HG03060 (cell line): ENCODE results near the gene SERPINB12.

Source experiments
- ATAC-seq: cut with Tn5 transposase; IDR thresholded peaks from one replicate; pipeline ENCODE4 v1.9.1; 2021; ENCODE audit warnings: low read depth, moderate number of reproducible peaks; ENCODE audit not compliant: unreplicated experiment

Gene SERPINB12

DNA sequence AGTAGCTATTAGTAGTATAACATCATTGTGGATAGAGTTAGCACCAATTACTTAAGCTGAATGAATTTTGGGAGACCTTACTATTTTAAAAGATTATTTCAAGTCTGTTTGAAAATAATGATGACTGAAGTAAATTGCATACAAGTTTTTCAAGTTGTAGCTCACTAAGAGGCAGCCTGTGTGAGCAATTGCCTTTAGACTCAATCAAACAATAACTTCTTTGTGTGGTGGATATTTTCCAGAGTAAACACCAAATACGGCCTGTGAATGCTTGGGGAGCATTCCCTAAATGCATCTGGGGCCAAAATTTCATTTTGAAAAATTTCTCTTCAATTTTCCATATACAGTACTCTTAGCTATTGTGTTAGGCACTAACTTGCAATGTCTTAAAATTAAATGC is 7.9 kb downstream of the SERPINB12 start:
- ATAC-seq: no peak

DNA sequence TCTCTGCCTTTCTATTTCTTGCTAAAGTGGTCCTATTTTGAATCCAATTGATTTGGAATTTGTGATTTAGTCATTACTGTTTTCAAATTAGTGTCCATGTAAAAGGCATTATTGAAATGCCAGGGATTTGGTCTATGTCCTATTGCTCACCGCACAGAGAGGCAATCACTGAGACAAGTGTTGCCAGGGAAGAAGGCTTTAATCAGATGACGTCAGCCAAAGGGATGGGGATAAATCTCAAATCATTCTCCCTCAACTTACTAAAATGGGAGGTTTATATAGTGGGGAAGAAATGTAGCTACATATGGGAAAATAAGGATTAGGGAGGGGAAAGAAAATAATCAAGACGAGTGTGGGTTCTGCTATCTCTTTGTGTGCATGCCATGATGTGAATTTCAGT is 9.6 kb downstream of the SERPINB12 start:
- ATAC-seq: no peak

DNA sequence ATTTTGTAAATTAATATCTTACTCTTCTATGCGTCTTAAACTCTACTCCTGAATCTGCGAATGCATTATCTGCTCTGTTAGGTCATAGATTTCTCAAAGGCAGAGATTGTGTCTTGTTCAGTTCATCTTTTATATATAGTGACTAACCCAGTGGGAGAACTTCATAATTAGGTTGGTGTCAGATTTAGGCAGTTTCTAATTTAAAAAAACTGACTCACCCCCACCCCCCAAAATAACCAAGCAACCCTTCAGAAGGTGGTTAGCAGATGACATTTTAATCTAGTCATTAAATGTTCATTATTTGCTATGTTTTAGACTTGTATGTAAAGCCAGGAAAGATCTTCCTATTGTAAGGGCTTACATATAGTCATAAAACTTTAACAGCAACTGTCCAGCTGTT is 10.4 kb downstream of the SERPINB12 start:
- no peak for ATAC-seq

DNA sequence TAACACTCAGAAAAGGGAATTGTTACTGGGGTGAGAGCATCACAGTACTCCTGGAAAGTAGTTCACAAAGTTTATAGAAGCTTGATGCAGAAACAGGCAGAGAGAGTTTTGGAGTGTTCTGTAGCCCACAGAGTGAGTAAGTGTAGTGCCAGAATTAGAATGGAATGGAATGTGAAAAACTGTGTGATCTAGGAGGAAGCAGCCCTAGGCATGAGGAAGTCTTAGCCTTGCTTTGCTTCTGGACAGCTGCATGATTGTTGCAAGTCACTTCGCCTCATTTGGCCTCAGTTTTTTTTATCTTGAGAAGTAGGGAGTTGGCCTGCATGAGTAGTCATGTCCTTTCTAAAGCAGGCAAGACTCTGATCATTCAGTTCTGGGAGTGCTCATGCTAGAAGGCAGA is 10.9 kb downstream of the SERPINB12 start:
- ATAC-seq: no peak

DNA sequence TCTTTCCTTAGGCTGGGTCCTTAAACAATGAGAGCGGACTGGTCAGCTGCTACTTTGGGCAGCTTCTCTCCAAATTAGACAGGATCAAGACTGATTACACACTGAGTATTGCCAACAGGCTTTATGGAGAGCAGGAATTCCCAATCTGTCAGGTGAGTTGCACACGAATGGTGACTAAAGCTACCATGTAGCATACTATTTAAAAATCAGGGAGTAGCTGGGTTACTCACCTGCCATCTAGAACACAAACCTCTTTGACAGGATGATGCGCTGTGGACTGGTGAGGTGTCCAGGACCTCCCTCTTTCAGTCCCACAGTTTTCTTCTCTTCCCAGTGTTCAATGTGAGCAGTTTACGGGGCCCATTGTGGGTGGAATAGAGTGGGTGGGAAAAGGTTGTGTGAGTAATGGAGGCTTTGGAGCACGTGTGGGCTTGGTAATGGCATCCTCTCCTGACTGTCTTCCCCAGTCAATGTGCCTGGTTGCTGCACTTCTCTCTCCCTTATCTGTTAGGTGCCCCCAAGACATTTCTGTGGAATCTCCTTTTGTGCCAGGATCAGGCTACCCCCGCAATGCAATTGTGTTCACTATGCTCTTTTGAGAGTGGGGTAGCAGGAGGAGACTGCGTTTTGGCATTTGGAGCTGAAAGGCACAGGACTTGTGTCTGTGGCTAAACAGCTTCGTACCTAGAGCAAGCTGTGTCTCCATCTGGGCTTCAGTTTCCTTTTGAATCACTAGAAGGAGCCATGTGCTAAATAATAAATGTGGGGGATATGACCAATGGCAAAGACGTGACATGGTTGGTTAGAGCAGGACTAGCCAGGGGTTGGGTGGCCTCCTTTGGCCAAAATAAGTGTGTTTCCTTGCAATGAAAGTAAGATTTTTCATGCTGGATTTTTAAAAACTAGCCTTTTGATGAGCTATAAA is 17.7 kb downstream of the SERPINB12 start:
- no peak for ATAC-seq

DNA sequence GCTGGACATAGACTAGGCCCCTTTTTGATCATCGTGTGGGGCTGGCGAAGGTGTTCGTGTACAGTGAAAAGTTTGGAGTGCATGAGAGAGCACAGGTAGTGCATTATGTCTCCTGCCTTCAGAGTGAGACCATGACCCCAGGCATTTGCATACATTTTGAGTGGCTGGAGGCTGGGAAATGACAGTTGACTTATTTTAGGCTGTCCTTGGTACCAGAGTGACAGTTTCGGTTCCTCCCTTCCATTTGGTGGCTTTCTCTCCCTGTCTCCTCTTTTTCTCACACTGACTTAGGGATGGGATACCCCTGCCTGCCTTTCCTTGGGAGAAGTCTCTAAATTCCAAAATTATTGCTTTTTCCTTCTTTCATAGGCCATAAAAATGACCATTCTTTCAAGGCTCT is 20.1 kb downstream of the SERPINB12 start:
- no peak for ATAC-seq

DNA sequence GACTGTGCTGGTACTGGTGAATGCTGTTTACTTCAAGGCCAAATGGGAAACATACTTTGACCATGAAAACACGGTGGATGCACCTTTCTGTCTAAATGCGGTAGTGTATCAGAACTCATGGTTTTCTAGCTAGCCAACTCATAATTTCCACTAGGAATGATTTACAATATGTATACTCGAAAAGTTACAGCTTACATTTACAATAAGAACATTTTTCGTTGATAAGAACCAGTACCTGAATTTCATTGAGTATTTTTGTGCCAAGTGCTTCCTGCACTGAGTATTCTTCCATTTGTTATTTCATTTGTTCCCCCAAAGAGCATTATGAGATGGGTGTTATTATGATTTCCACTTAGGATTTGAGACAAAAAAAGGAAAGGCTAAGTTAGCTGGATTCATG is 21.9 kb downstream of the SERPINB12 start:
- ATAC-seq: no peak

DNA sequence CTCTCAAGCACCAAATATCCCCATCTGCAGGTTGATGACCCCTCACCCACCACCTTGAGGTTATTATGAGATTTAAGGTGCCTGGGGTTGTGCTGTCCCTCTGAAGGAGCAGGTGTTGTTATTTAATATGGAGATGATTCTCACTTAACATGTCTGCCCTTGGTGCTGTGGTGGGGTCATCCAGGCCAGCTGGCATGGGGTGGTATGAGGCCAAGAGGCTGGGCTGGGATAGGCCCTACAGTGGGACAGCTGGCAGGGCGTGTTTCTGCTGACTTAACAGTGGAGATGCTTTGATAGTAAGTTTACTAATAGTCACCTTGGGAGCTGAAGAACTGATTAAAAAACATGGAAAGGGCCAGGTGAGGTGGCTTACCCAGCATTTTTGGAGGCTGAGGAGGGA is 22.4 kb downstream of the SERPINB12 start:
- no peak for ATAC-seq

DNA sequence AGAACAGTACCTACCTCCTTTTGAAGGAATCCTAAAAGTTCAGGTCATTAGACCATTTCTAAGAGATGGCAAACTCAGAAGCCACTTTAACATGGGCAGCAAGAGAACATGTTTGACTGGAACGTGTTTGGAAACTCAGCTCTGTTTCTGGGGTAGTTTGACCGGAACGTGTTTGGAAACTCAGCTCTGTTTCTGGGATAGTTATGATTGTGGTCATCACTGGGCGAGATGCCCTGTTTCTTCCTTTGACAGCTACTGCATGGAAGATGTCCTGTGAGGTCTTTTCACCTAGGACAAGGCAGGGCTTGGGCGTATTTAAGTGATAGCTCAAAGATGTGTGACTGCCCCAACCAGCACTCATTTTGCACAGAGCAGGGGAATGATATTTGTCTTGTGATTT is 25.1 kb downstream of the SERPINB12 start:
- no peak for ATAC-seq

DNA sequence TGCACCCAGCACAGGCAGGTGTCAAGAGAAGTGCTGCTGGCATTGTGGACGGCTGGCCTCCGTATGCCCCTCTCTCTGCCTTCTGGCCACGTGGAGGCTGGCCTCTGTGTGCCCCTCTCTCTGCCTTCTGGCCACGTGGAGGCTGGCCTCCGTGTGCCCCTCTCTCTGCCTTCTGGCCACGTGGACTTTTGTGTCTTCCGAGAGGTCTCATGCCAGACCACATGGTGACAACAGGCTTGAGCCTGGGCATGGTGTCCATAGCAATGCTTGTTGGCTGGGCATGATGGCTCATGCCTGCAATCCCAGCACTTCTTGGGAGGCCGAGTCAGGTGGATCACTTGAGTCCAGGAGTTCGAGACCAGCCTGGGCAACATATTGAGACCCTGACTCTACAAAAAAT is 25.7 kb downstream of the SERPINB12 start:
- no peak for ATAC-seq

DNA sequence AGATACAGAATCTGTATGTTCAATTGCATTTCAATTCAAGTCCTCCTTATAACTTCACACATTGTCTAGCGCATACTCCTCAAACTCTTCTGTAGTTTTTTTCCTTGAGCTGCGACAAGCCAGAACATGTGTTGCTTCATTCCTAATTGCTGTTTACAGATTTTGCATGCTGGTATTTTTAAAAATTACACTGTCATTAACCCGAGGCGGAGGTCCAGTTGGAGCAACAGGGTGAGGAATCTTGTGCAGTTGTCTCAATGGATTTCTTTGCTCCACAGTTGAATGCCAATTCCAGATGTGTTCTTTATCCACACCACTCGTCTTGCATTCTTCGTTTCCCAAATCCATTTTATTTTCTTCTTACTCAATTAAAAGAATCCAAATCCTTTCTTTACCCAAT is 28.6 kb downstream of the SERPINB12 start:
- ATAC-seq: no peak

DNA sequence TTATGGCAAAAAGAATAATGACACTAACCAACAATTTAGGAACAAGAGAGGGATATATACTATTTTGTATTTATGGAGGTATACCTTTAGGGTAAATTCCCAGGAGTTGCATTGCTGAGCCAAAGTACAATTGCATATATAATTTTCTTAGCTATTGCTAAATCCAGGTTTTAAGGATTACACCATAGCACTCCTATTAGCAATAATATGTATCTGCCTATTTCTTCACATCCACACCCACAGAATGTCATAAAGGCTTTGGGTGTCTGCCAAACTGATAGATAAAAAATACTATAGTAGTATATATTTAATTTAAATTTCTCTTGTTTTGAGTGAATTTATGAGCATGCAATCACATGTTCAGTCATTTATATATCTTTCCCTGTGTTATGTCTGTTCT is 33.5 kb downstream of the SERPINB12 start:
- ATAC-seq: no peak

DNA sequence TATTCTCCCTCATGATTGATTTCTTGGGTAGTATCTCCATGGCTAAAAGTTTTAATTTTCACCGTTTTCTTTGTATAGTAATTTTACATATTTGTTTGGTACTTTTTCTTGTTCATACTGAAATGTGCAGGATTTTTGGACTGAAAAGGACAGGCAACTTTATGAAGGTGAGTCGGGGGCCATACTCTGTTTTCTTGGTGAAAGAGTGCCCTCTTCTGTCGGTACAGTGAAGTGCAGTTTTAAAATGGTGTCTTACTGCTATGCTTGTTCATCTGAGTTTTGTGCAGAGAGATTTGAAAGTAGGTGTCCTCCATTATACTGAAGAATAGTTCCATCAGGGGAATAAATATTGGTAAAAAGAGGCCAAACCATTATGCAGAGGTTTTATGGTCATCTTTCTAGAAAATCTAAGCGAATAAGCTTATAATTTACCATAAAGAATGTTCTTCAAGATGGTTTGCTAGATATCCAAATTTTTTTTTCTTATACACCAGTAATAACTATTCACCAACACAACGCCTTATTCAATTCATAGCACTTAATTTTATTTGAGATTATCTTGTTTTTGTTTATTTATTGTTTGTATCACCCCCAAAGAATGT is 36.3 kb downstream of the SERPINB12 start:
- ATAC-seq: no peak

DNA sequence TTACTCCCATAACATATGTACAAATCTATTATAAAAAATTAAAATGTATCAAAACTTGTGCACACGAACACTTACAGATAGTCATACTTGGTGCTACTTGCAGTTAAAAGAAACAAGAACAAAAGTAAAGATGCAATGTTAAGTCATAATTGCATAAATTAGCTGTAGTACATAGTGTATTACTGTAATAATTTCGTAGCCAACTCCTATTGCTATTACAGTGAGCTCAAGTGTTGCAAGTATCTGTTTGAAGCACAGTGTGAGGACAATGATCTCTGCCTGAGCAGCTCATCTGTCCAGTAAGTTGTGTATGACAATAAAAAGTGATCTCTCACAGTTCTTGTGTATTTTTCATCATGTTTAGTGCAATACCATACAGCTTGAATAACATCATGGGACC is 37.4 kb downstream of the SERPINB12 start:
- ATAC-seq: no peak

DNA sequence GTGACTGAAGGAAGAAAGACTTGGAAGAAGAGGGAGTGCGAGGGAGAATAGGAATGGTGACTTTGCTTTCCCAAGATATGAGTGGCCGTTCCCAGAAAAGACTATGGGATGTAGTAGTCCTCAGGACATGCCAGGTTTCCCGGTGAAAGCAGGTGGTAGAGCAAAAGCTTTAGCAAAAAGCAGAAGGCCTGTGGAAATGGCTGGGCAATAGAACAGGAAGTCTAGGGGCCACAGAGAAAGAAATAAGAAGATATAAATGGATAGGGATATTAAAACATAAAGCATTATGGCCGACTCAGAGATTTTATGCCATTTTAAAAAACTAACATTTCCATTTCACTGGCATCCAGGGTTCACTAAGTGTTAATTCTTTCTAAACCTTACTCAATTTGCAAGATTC is 43.8 kb downstream of the SERPINB12 start:
- ATAC-seq: no peak

DNA sequence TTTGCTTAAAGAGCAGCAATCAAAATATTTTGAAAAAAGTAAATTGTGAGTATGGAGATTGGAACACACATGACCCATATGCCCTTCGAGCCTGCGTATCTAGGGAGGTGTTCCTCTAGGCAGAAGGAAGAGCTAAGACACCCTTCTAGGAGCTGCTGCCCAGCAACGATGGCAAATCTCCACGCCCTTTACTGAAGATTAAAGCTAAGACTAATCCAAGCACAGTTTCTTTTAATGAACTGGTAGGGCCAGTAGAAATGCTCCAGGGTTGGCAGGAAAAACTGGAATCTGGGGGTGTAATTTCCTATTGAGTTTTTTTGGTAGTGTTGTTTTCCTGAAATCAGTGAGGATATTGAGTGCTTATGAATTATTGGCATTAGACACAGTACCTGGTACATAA is 44.3 kb downstream of the SERPINB12 start:
- ATAC-seq: no peak

DNA sequence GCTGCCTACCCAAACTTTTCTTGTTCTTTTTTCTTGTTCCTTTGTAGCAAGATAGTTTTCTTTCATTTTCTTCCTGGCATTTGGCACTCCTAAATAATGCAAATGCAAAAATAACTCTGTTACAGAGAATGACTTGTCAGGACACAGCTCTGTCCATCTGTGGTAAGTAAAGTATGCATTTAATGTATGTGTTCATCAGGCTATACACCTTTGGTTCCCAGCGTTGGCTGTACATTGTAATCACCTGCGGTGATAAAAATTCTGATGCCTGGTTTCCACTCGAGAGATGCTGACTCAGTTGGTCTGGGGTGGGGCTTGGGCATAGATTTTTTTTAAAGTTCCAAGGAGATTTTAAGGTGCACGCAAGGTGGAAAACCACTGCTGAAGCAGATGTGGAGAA is 44.8 kb downstream of the SERPINB12 start, which contains the start of gene SERPINB13:
TSS of gene SERPINB13 (plus strand) at position 378 of the 400 bp plus-strand sequence. CDS start 1,325 bp downstream, outside the sequence.
- no peak for ATAC-seq

DNA sequence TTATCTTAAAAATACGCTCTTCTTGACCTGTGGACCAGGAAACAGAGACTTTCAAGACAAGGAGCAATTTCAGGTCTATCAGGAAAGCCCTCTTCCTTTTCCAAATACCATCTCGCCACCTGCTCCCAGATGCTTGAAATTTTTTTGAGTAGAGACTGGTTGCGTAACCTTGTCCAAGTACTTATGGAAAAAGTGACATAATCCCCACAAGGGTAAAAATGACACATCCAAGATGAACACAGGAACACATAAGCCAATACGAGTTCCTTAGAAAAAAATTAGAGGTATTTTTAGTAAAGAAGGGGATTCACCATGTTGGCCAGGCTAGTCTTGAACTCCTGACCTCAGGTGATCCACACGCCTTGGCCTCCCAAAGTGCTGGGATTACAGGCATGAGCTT is 46.7 kb downstream of the SERPINB12 start:
- no peak for ATAC-seq

DNA sequence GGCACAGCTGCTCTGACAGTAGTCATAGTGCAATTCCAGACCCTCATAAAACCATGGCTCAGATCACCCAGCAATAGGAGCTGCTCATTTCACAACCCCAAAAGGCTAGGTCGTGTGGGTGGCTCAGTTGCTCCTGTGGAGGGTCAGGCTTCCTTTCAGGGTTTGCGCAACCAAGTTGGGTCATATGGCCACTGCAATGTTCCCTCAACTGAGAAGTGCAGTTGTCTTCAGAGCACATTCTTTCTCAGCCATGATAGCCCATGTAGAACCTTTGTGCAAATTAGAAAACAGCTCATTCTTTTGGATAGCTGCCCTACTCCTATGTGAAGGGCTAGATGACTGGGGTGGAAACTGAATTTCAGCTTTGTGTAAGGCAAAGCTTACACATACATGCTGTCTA is 48.2 kb downstream of the SERPINB12 start:
- ATAC-seq: no peak

DNA sequence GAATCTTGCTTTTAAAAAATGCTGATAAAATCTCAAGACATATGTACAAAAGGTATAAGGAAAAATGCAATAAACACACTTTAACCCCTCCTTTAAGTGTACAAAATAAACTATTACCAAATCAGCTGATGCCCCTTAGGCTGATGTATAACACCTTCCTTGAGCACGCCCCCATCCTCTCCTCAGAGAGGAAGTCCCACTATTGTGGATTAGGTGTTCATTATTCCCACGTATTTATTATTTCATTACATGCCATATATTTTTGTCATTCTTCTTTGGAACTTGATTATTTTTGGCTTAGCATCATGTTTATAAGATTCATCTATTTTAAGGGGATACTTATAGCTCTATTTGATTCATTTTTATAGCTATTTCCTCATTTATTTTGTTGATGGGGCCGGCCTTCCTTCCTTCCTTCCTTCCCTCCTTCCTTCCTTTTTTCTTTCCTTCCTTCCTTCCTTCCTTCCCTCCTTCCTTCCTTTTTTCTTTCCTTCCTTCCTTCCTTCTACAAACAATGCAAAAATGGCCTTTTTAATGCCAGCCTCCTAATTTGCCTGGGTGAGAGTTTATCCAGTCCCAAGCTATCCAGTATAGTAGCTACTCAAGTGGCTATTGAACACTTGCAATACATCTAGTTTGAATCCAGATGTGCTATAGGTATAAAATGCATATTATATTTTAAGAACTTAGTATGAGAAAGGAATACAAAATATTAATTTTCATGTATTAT is 49.0 kb downstream of the SERPINB12 start:
- ATAC-seq: no peak

DNA sequence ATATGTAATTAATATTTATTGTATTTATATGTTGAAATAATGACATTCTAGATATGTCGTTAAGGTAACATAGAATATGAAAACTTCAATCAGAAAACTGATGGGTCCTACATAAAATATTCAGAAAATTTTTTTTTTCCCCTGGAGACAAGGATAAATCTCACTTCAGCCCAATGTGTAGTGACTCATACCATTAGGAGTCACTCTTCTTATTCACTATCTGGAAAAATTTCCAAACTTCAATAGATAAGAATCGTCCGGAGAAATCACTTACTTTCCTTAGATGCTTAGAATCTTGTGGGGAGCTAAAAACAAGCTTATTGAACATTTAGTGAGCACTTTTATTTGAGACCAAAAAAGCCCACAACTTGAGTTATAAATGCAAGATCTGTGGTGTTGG is 49.6 kb downstream of the SERPINB12 start:
- ATAC-seq: no peak
